H1 (cell line): ENCODE measurements around the gene CADM2. TPM values are rescaled to one million over a fixed set of nuclear protein-coding genes. Genes with fewer than 3 reads are reported as not detected.

Experiments
- CREB1 ChIP-seq: IDR thresholded peaks from 2 replicates; pipeline ENCODE4 v1.6.1; 2012; ENCODE audit warnings: inconsistent platforms
- polyA plus RNA-seq, 7 experiments: library from polyadenylated mRNA; depleted of rRNA in 3 of 7; stranded (reverse) in 5 of 7; unstranded in 2 of 7; fragments of >200 nt in 5 of 7; fragments of 200-250 nt in 2 of 7; gene quantifications; 1 replicate in 5 of 7; 2 replicates in 1 of 7; 4 replicates in 1 of 7; pipeline versions ENCODE4 v1.2.1 to v1.2.3, GENCODE V29; 2011 to 2013; ENCODE audit warnings: missing spikeins in 2 of 7, mixed read lengths in 2 of 7
- total RNA-seq: library from RNA; stranded (reverse); fragmentation: NEBNext Ultra II Directional; extraction: Animal tissue kit (Norgen Biotek cat#: 25700); gene quantifications from 2 replicates; pipeline ENCODE4 v1.2.1, GENCODE V29; 2021
- TF ChIP-seq, protein P1 (sequence below): fragments of 300-600 bp; sonication (generic); IDR thresholded peaks from 2 replicates; pipeline ENCODE4 v1.7.1; 2012; ENCODE audit warnings: low read length, moderate library complexity, mild to moderate bottlenecking, inconsistent platforms; ENCODE audit not compliant: insufficient replicate concordance

CADM2 gene
- total and polyA plus RNA-seq, 2 of the 8 experiments (the other 6 are each of a cell fraction or from before 2014, with no cell fraction given), result 14.9 to 20.9 TPM

GRCh38 chr3:86046436-86047136 lies 1087.8 kb downstream of the CADM2 start (continued):
- TF ChIP-seq, protein P1, sequence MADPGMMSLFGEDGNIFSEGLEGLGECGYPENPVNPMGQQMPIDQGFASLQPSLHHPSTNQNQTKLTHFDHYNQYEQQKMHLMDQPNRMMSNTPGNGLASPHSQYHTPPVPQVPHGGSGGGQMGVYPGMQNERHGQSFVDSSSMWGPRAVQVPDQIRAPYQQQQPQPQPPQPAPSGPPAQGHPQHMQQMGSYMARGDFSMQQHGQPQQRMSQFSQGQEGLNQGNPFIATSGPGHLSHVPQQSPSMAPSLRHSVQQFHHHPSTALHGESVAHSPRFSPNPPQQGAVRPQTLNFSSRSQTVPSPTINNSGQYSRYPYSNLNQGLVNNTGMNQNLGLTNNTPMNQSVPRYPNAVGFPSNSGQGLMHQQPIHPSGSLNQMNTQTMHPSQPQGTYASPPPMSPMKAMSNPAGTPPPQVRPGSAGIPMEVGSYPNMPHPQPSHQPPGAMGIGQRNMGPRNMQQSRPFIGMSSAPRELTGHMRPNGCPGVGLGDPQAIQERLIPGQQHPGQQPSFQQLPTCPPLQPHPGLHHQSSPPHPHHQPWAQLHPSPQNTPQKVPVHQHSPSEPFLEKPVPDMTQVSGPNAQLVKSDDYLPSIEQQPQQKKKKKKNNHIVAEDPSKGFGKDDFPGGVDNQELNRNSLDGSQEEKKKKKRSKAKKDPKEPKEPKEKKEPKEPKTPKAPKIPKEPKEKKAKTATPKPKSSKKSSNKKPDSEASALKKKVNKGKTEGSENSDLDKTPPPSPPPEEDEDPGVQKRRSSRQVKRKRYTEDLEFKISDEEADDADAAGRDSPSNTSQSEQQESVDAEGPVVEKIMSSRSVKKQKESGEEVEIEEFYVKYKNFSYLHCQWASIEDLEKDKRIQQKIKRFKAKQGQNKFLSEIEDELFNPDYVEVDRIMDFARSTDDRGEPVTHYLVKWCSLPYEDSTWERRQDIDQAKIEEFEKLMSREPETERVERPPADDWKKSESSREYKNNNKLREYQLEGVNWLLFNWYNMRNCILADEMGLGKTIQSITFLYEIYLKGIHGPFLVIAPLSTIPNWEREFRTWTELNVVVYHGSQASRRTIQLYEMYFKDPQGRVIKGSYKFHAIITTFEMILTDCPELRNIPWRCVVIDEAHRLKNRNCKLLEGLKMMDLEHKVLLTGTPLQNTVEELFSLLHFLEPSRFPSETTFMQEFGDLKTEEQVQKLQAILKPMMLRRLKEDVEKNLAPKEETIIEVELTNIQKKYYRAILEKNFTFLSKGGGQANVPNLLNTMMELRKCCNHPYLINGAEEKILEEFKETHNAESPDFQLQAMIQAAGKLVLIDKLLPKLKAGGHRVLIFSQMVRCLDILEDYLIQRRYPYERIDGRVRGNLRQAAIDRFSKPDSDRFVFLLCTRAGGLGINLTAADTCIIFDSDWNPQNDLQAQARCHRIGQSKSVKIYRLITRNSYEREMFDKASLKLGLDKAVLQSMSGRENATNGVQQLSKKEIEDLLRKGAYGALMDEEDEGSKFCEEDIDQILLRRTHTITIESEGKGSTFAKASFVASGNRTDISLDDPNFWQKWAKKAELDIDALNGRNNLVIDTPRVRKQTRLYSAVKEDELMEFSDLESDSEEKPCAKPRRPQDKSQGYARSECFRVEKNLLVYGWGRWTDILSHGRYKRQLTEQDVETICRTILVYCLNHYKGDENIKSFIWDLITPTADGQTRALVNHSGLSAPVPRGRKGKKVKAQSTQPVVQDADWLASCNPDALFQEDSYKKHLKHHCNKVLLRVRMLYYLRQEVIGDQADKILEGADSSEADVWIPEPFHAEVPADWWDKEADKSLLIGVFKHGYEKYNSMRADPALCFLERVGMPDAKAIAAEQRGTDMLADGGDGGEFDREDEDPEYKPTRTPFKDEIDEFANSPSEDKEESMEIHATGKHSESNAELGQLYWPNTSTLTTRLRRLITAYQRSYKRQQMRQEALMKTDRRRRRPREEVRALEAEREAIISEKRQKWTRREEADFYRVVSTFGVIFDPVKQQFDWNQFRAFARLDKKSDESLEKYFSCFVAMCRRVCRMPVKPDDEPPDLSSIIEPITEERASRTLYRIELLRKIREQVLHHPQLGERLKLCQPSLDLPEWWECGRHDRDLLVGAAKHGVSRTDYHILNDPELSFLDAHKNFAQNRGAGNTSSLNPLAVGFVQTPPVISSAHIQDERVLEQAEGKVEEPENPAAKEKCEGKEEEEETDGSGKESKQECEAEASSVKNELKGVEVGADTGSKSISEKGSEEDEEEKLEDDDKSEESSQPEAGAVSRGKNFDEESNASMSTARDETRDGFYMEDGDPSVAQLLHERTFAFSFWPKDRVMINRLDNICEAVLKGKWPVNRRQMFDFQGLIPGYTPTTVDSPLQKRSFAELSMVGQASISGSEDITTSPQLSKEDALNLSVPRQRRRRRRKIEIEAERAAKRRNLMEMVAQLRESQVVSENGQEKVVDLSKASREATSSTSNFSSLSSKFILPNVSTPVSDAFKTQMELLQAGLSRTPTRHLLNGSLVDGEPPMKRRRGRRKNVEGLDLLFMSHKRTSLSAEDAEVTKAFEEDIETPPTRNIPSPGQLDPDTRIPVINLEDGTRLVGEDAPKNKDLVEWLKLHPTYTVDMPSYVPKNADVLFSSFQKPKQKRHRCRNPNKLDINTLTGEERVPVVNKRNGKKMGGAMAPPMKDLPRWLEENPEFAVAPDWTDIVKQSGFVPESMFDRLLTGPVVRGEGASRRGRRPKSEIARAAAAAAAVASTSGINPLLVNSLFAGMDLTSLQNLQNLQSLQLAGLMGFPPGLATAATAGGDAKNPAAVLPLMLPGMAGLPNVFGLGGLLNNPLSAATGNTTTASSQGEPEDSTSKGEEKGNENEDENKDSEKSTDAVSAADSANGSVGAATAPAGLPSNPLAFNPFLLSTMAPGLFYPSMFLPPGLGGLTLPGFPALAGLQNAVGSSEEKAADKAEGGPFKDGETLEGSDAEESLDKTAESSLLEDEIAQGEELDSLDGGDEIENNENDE, result no peak
- no peak for TF ChIP-seq CREB1
